Activated CD8-positive, alpha-beta memory T cell treated with anti-CD3 and anti-CD28 coated beads, Interleukin-2, amount 50 U/mL, for 24 hours (primary cell): ENCODE measurements around the gene DDX51.

Source experiments
- DNase-seq: peaks from one replicate; pipeline ENCODE4 v3.0.0-alpha.2; 2020; ENCODE audit errors: extremely low read depth

DDX51 gene, protein sequence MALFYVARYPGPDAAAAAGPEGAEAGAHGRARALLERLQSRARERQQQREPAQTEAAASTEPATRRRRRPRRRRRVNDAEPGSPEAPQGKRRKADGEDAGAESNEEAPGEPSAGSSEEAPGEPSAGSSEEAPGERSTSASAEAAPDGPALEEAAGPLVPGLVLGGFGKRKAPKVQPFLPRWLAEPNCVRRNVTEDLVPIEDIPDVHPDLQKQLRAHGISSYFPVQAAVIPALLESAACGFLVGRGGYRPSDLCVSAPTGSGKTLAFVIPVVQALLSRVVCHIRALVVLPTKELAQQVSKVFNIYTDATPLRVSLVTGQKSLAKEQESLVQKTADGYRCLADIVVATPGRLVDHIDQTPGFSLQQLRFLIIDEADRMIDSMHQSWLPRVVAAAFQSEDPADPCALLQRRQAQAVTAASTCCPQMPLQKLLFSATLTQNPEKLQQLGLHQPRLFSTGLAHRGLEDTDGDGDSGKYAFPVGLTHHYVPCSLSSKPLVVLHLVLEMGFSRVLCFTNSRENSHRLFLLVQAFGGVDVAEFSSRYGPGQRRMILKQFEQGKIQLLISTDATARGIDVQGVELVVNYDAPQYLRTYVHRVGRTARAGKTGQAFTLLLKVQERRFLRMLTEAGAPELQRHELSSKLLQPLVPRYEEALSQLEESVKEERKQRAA

GRCh38 chr12:132144115-132144809 lies at the start of gene DDX51, which contains the start of gene NOC4L:
DDX51 (minus strand) TSS chr12:132144319; CDS start chr12:132144296, 23 bp downstream.
NOC4L (plus strand) TSS chr12:132144457; CDS start chr12:132144489, 32 bp downstream.
- peak; percentile 88 for DNase-seq

DNA sequence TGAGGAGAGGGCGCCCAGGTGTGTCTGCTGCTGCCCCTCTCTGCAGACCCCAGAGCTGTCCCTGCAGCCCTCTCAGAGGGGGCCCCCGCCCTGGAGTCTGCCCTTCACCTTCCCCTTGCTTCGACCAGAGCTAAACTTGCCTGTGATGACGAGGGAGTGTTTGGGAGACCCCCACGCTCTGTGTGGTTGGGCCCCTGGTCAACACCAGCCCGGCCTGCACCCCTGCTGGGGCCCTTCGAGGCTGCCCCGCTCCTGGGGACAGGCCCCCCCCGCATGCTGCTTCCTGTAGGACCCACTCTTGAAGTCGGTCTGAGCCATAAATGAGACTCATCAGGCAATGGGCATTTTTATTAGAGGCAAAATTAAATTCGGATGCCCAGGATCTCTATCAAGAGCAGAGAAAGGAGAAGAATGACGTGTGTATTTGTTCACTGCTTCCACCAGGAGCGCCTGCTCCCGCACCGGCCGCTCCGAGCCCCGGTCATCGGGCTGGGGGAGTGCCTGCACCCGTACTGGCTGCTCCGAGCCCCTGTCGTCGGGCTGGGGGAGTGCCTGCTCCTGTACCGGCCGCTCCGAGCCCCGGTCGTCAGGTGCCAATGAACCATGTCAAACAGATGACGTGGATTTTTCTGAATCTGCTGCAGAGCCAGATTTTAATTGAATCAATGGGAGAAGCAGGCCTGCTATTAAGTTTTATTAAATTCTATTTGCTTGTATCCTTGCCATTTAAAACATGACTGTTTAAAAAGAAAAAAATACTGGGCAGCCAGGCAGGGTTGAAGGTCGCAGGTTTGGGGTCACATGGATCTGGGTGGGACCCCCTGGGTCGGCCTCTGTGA lies 47.8 kb upstream of the DDX51 start:
- no peak for DNase-seq

- DNase-seq = no peak
These were observed 46.8 kb upstream of the DDX51 start for GRCh38 chr12:132190834-132191500.

GRCh38 chr12:132190012-132190755 lies 46.1 kb upstream of the DDX51 start:
- DNase-seq = no peak

DNA sequence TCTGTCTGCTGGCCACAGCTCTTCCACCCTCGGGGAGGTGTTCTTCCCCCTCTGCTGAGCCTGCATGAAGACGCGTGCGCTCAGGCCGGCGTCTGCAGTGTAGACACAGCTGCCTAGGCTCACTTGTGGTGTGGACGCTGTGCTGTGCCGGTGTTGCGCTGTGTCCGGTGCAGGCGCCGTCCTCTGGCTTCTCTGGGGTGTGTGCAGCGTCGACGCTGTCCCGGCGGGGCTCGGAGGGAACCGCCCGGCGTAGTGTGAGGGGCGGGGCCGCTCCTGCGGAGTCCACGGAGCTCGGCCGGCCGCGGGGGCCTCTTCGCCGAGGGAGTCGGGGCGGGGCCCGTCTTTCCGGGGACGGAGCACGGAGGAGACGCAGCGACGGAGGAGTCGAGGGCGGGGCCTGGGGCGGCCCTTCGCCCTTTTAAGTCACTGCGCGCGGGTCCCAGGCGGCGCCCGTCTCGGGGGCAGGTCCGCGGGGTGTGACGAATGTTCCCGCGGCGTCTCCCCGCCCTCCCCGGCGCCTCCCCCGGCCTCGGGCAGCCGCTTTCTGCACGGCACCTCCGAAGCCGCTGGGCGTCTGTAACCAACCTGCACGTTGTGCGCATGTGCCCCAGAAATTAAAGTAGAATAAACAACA lies 45.4 kb upstream of the DDX51 start:
- DNase-seq = peak; percentile 80

- DNase-seq = no peak
These were observed 44.8 kb upstream of the DDX51 start for GRCh38 chr12:132188916-132189325.

- no peak for DNase-seq
These were observed 44.4 kb upstream of the DDX51 start for GRCh38 chr12:132188451-132188901.

DNA sequence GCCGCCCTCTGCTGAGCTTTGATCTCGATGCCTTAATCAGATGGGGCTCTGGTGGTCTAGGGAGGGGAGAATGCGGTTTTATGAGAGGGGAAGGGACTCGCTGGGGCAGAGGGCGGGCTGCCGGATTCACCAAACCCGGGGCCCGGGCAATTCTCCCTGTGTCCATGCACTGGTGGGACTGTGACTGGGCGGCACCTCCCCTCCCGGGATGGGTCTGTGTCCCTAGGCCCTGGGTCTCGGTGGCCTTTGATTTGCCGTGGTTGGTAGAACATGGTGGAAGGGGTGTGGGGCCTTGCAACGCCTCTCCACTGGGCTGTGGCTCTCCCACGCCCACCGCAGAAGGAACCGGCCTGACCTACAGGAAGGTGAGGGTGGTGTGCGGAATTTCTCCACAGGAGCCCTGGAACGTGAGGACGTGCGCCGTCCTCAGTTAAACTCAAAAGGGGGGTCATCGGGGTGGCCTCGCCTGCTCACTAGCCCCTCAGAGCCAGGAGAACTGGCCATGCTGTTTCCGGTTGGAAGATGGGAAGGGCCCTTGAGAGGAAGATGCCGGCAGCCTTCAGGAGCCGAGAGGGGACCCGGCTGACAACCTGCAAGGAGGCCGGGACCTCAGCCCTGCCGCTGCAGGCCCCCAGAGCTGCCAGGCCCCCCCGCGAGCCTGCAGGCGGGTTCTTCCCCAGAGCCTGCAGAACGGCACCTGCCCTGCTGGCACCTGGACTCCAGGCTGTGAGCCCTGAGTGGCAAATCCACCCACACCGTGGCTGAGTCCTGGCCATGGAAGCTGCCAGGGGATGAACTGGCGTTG lies 43.7 kb upstream of the DDX51 start:
- no peak for DNase-seq

DNA sequence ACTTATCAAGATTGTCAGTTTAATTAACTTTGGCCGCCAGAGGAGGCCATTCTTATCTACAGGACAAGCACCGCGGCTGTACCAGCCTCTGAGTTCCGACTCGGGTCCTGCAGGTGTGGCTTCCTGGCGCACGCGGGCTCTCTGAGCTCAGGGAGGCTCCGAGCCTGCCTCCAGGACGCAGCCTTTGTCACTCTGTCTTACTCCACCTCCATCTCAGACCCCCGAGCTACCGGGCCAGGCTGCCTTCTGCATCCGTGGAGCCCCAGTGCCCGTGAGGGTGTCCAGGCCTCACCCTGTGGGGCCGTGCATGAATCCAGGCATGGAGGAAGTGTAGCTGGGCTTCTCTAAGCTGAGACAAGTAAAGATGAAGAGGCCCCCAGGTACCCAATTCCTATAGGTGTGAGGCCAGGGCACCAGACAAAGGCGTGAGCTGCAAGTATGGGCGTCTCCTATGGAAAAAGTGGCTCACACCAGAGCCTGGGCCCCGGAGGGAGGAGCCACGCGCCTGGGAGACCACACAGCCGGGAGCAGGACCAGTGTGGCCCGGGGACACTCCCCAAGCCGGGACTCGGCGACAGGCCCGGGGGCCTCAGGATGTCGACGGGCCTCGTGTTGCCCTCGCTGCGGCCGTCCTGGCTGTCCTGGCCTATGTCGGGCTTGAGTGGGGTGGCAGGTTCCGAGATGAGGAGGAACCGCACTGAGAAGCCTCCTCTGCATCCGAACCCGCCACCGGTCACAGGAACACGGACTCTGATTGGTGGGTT lies 42.9 kb upstream of the DDX51 start:
- no peak for DNase-seq

GRCh38 chr12:132186208-132186856 lies 42.2 kb upstream of the DDX51 start:
- no peak for DNase-seq

GRCh38 chr12:132185705-132186104 lies 41.6 kb upstream of the DDX51 start:
- no peak for DNase-seq

GRCh38 chr12:132182711-132183365 lies 38.7 kb upstream of the DDX51 start:
- no peak for DNase-seq

- DNase-seq = no peak
These were observed 38.1 kb upstream of the DDX51 start for GRCh38 chr12:132182206-132182710.

DNA sequence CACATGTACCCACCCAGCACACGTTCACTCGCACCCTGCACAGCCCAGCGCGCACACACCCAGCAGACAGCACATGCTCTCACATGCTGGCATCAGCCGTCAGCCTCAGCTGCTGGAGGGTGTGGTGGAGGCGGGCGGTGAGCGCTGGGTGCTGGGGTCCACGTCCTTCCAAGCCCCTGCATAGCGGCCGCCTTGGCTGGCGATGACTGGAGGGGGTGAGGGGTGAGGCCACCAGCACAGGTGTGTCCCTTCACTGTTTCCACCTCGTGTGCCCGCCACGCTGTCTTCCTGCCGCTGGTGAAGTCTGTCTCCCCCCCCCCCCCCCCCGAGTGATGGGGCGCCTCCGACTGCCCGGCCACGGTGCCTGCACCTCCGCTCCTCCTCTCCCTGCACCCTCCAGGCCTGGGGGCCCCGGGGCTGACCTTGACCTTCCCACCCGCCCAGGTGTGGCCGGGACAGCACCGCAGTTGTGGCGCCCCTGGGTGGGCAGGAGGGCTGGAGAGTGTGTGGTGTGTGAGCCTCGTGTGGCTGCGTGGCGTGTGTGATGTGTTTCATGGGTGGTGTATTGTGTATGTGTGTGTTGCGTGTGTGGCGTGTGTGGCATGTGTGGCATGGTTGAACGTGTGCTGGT lies 37.6 kb upstream of the DDX51 start:
- no peak for DNase-seq

DNA sequence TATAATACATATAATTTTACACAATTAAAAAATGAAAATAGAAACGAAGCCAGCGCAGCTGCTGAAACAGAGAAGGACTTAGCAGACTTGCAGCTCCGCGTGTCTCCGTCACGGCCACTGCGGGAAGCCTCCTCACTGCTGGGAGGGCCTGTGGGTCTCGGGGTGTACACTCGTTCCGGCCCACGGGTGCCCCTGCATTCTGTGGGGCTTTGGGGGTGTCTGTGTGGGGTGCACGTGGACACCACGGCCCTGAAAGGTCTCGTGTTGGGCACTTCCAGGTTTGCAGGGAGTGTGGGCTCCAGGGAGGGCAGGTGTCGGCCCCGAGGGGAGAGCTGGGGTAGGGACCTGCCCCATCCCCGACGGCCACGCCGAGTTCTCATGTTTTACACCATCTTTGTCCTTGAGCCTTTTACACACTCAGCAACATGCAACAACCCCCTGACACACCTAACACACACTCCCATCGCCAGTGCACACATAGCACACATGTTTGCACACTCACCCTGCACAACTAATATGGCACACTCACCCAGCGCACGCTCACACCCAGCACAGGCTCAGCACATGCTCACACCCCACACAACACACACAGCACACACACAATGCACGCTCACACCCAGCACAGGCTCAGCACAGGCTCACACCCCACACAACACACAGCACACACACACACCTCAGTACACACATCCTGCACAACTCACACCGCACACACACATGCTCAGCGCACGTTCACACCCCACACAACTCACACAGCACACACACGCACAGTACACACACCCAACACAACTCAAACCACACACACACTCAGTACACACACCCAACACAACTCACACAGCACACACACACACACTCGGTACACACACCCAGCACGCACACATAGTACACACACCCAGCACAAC lies 36.8 kb upstream of the DDX51 start:
- DNase-seq = no peak
